Activated CD8-positive, alpha-beta T cell treated with anti-CD3 and anti-CD28 coated beads for 36 hours (primary cell): ENCODE measurements around the gene MAPK8IP3. TPM values are rescaled to one million over a fixed set of nuclear protein-coding genes. Genes with fewer than 3 reads are reported as not detected.
"Not testable (repeated sequence)": the region's sequence is repeated elsewhere in the genome, so short reads cannot be mapped to it uniquely, and the experiment has no call there.

Source experiments
- ATAC-seq: fragments of 200-7000 bp; cut with Tn5 transposase; one replicate; pipeline ENCODE4 v1.10.0; 2021; ENCODE audit warnings: mild to moderate bottlenecking, moderate library complexity
- CTCF ChIA-PET: fragments of 350-600 bp; sonication (Branson Sonifier 250); formaldehyde crosslinking; loops from one replicate; lab custom pipeline; 2021; ENCODE audit warnings: antibody characterized with exemption; lab: Charles Lee
- POLR2A ChIA-PET: fragments of 350-600 bp; sonication (Branson Sonifier 250); formaldehyde crosslinking; loops from one replicate; lab custom pipeline; 2021; ENCODE audit warnings: antibody characterized with exemption; lab: Charles Lee
- DNase-seq: peaks from one replicate; pipeline ENCODE4 v3.0.0-alpha.2; 2020
- H3K27ac Mint-ChIP-seq: one replicate; pipeline ENCODE4 v1.8.0; 2021; ENCODE audit warnings: mild to moderate bottlenecking, mixed read lengths
- H3K27me3 Mint-ChIP-seq: one replicate; pipeline ENCODE4 v1.8.0; 2021; ENCODE audit warnings: mixed read lengths
- H3K36me3 Mint-ChIP-seq: one replicate; pipeline ENCODE4 v1.8.0; 2021; ENCODE audit warnings: low read depth, mixed read lengths
- H3K4me1 Mint-ChIP-seq: one replicate; pipeline ENCODE4 v1.8.0; 2021; ENCODE audit warnings: low read depth, mixed read lengths
- H3K4me3 Mint-ChIP-seq: one replicate; pipeline ENCODE4 v1.8.0; 2021; ENCODE audit warnings: mild to moderate bottlenecking, moderate library complexity, mixed read lengths
- H3K9me3 Mint-ChIP-seq: one replicate; pipeline ENCODE4 v1.8.0; 2021; ENCODE audit warnings: mixed read lengths
- intact Hi-C: fragments of 100-400 bp; cut with micrococcal nuclease; formaldehyde crosslinking; loops from one replicate; pipeline ENCODE4 v1.10.0; 2022
- total RNA-seq, 2 experiments: library from RNA; stranded (reverse); gene quantifications; one replicate each; pipeline ENCODE4 v1.2.3, GENCODE V29; 2021
- TF ChIP-seq, protein P1 (sequence below): fragments of 200-600 bp; IDR thresholded peaks from one replicate; pipeline ENCODE4 v1.8.0; 2022; ENCODE audit warnings: antibody characterized with exemption, mild to moderate bottlenecking

Gene MAPK8IP3
- total RNA-seq, 2 experiments from 2014 or later: 58.4 to 65.1 TPM

DNA sequence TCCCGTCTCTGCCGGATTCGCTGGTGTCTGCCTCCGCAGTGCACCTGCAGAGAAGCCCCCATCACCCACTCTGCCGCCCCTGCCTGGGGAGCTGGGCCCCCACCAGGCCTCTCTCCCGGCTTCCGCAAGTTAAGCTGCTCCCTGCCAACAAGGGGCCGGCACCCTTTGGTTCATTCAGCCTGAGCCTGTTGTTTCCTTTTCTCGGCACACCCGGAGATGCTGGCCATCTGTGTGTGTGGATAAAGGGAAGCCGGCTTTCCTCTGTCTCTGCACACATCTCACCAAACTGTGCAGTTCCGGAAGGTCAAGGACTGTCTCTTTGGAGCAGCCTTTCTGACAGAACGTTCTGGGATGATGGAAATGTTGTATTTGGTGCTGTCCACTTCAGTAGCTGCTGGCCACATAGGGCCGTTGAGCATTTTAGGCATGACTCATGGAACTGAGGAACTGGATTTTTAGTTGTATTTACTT, 6.8 kb downstream of the MAPK8IP3 start:
- H3K9me3 Mint-ChIP-seq: no peaks in the 10 kb centered on the region
- DNase-seq (no peak), ATAC-seq (no peak)
- peaks cover 1% of the 10 kb centered on the region for H3K36me3 Mint-ChIP-seq
- TF ChIP-seq, protein P1, sequence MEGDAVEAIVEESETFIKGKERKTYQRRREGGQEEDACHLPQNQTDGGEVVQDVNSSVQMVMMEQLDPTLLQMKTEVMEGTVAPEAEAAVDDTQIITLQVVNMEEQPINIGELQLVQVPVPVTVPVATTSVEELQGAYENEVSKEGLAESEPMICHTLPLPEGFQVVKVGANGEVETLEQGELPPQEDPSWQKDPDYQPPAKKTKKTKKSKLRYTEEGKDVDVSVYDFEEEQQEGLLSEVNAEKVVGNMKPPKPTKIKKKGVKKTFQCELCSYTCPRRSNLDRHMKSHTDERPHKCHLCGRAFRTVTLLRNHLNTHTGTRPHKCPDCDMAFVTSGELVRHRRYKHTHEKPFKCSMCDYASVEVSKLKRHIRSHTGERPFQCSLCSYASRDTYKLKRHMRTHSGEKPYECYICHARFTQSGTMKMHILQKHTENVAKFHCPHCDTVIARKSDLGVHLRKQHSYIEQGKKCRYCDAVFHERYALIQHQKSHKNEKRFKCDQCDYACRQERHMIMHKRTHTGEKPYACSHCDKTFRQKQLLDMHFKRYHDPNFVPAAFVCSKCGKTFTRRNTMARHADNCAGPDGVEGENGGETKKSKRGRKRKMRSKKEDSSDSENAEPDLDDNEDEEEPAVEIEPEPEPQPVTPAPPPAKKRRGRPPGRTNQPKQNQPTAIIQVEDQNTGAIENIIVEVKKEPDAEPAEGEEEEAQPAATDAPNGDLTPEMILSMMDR: no peak
- intact Hi-C loops: no loop called here
- H3K27ac Mint-ChIP-seq: peak overlapping the region; percentile 9
- CTCF ChIA-PET: no interaction called here
- no peaks in the 10 kb centered on the region for H3K27me3 Mint-ChIP-seq
- no peak overlapping the region for H3K4me3 Mint-ChIP-seq
- POLR2A ChIA-PET: interaction anchor here (1.0 kb wide), 1 partner anchor 58 kb away, joined by 3 read pairs; no protein-coding TSS in a partner anchor
- H3K4me1 Mint-ChIP-seq: peaks cover 38% of the 10 kb centered on the region

DNA sequence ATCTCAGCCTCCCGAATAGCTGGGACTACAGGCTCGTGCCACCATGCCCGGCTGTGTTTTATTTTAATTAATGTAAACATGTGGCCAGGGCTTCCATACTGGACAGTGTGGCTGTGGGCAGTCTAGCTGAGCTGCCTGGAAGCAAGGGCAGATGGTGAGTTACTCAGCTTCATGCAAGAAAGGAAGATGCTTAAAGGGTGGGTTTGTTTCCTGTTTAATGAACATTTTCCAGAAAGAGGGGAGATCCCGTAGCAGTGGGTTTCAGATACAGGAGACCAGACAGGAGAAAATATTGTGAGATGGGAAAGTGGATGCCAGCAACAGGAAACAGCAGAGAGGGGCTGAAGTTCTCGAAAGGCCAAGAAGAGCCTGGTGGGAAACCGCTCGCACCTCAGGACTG, 7.3 kb downstream of the MAPK8IP3 start:
- Mint-ChIP-seq H3K4me3 (no peak overlapping the region), H3K4me1 (peaks cover 33% of the 10 kb centered on the region), H3K9me3 (no peaks in the 10 kb centered on the region), H3K27me3 (no peaks in the 10 kb centered on the region), H3K36me3 (no peaks in the 10 kb centered on the region), H3K27ac (no peak overlapping the region)
- intact Hi-C loops: no loop called here
- TF ChIP-seq, protein P1: no peak
- DNase-seq: no peak
- POLR2A ChIA-PET: no interaction called here
- ATAC-seq: no peak
- CTCF ChIA-PET: no interaction called here

DNA sequence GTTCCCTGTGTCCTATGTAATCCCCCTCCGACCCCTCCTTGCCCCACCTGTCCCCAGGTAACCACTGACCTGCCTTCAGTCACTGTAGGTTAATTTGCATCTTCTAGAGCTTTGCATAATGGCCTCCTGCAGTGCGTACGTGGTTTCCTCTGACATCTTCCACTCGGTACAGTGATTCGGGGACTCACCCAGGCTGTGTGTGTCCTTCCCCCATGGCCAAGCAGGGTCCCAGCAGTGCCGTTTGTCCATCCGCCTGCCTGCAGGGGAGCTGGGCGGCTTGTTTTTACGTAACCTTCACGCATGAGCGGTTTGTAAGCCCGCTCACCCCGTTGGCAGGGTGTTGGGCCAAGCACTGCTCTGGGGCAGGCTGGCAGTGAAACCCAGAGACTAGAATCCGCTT, 7.9 kb downstream of the MAPK8IP3 start:
- TF ChIP-seq, protein P1: no peak
- CTCF ChIA-PET: no interaction called here
- H3K4me1 Mint-ChIP-seq: peaks cover 30% of the 10 kb centered on the region

DNA sequence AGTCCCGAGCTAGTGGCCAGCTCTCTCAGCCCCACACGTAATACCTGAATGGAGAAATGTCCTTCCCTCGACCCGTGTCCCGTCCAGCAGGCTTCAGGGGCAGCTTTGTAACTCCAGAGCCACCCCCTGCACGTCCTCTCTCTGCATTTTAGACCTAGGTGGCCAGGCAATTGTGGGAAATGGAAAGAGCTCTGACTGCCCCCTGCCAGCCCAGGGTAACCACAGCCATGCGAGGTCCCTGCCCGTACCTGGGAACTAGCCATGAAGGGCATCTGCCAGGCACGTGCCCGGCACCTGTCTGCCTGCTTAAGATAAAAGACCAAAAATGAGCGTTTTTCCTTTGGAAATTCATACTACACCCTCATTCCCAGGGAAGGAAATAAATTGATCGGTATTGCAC, 9.2 kb downstream of the MAPK8IP3 start:
- TF ChIP-seq, protein P1: no peak
- Mint-ChIP-seq H3K9me3 (no peaks in the 10 kb centered on the region), H3K36me3 (no peaks in the 10 kb centered on the region), H3K27me3 (no peaks in the 10 kb centered on the region), H3K27ac (no peak overlapping the region), H3K4me1 (peaks cover 23% of the 10 kb centered on the region), H3K4me3 (no peak overlapping the region)
- intact Hi-C loops: no loop called here
- DNase-seq: no peak
- CTCF ChIA-PET: interaction anchor here (1.1 to 1.3 kb wide), 2 partner anchors 9 kb away, joined by 3 read pairs; partner anchors contain the start of gene MAPK8IP3
- POLR2A ChIA-PET: no interaction called here
- ATAC-seq: no peak

More for the DNA sequence above, 7.9 kb downstream of the MAPK8IP3 start:
- Mint-ChIP-seq H3K36me3 (no peaks in the 10 kb centered on the region), H3K27ac (no peak overlapping the region), H3K9me3 (no peaks in the 10 kb centered on the region), H3K4me3 (no peak overlapping the region), H3K27me3 (no peaks in the 10 kb centered on the region)
- ATAC-seq (no peak), DNase-seq (no peak)
- intact Hi-C loops: no loop called here
- POLR2A ChIA-PET: no interaction called here

DNA sequence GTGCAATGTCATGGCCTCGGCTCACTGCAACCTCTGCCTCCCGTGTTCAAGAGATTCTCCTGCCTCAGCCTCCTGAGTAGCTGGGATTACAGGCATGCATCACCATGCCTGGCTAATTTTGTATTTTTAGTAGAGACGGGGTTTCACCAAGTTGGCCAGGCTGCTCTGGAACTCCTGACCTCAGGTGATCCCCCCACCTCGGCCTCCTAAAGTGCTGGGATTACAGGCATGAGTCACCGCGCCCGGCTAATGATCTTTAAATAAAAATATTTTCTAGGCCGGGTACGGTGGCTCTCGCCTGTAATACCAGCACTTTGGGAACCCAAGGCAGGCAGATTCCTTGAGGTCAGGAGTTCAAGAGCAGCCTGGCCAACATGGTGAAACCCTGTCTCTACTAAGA, 12.2 kb downstream of the MAPK8IP3 start:
- ChIA-PET POLR2A (interaction anchor here (1.7 kb wide), 1 partner anchor 10 kb away, joined by 5 read pairs; no protein-coding TSS in a partner anchor), CTCF (interaction anchor here (1.5 kb wide), 1 partner anchor 12 kb away, joined by 8 read pairs; the partner anchor contains the start of gene MAPK8IP3)
- H3K9me3 Mint-ChIP-seq, H3K4me3 Mint-ChIP-seq, H3K36me3 Mint-ChIP-seq, intact Hi-C loops, H3K27ac Mint-ChIP-seq, DNase-seq, H3K27me3 Mint-ChIP-seq, ATAC-seq: not testable (repeated sequence)
- peaks cover 28% of the 10 kb centered on the region for H3K4me1 Mint-ChIP-seq

DNA sequence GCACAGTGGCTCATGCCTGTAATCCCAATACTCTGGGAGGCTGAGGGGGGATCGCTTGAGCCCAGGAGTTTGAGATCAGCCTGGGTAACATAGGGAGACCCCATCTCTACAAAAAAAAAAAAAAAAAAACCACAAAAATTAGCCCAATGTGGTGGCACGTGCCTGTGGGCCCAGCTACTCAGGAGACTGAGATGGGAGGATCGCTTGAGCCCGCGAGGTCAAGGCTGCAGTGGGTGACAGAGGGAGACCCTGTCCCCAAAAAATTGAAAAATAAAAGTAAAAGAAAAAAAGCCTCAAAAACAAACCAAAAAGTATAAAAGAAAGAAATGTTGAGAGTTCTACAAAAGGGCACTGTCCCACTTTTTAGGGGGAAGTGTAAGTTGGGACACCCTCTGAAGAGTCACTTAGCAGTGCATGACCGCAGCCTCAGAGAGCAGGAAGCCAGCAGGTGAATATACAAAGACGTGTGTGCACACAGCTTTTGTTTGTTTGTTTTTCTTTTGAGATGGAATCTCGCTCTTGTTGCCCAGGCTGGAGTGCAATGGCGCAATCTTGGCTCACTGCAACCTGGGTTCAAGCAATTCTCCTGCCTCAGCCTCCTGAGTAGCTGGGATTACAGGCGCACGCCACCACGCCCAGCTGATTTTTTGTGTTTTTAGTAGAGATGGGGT, 13.7 kb downstream of the MAPK8IP3 start:
- H3K36me3 Mint-ChIP-seq, H3K27me3 Mint-ChIP-seq, DNase-seq, ATAC-seq, intact Hi-C loops, H3K4me3 Mint-ChIP-seq, H3K9me3 Mint-ChIP-seq, H3K27ac Mint-ChIP-seq: not testable (repeated sequence)
- ChIA-PET CTCF (interaction anchor here (0.7 to 1.4 kb wide), 2 partner anchors 8 to 14 kb away, joined by 3 to 7 read pairs; partner anchors contain the start of gene MAPK8IP3), POLR2A (interaction anchor here (1.7 kb wide), 1 partner anchor 12 kb away, joined by 5 read pairs; no protein-coding TSS in a partner anchor)
- peaks cover 25% of the 10 kb centered on the region for H3K4me1 Mint-ChIP-seq
